Fibroblast of peridontal ligament (primary cell): ENCODE results near the gene USP10.
A peak's percentile ranks its signal among the peaks of the same experiment; 100 is the strongest.

Source experiments
- DNase-seq: peaks from one replicate; pipeline ENCODE4 v3.0.0-alpha.2; 2010; ENCODE audit errors: extremely low read depth

Gene USP10

GRCh38 chr16:84699712-84700445, at the start of gene USP10:
Gene USP10 (plus strand): TSS chr16:84700000. CDS start chr16:84700091, 91 bp downstream.
- DNase-seq, result peak; percentile 49

- DNase-seq, result peak; percentile 43
Measured at GRCh38 chr16:84650062-84650991, 49.5 kb upstream of the USP10 start.

DNA sequence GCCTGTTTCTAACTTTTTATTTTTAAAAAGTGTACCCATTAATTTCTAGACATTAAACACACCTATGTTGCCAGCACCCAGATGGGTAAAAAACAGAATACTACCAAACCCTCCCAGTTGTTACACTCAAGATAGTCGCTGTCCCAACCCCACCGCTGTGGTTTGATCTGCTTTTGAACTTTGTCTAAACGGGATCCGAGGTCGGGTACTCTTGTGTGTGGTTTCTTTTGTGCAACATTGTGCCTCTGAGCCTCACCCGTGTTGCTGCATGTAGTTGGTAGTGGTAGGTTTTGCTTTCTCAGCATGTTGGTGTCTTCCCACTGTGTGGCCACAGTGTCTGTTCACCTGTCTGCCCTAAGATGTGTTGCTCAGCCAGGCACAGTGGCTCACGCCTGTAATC, 47.2 kb upstream of the USP10 start:
- no peak for DNase-seq

- DNase-seq, result no peak
Measured at GRCh38 chr16:84654238-84654637, 45.6 kb upstream of the USP10 start.

DNA sequence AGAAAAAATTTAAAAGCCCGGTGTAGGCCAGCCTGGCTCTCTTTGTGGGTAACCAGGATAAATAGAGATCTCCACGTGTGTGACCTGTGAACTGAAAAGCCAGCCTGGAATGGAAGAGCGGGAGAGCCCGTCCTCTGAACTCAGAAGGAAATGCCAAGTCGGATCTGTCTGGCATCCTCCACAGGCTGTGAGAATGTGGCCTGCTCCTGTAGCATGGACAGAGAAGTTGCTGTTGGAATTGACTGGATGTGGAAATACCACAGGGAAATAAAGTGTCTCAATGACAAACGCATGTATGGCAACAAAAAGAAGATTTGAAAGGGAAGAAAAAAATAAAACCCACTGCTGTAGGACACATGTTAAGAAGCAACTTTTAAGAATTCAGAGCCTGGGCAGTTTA, 44.8 kb upstream of the USP10 start:
- DNase-seq, result no peak

DNA sequence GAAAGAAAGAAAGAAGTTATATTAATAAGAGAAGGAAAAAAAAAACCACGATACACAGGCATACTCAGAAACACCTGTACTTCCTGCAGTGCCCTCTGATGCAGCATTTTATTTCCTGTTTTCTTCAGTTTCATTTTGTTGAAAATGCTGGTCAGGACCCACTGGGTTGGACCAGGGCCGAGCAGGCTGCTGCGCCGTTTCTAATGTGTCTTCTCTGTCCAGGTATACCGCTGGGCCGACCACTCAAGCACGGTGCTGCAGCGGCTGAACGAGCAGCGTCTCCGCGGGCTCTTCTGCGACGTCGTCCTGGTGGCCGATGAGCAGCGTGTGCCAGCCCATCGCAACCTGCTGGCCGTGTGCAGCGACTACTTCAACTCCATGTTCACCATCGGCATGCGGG, 43.2 kb upstream of the USP10 start:
- DNase-seq, result no peak

DNA sequence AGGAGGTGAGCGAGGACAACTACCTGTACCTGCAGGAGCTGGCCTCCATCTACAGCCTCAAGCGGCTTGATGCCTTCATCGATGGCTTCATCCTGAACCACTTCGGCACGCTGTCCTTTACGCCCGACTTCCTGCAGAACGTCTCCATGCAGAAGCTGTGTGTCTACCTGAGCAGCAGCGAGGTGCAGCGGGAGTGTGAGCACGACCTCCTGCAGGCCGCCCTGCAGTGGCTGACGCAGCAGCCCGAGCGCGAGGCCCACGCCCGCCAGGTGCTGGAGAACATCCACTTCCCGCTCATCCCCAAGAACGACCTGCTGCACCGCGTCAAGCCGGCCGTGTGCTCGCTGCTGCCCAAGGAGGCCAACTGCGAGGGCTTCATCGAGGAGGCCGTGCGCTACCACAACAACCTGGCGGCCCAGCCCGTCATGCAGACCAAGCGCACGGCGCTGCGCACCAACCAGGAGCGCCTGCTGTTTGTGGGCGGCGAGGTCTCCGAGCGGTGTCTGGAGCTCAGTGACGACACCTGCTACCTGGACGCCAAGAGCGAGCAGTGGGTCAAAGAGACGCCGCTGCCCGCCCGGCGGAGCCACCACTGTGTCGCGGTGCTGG, 42.5 kb upstream of the USP10 start:
- no peak for DNase-seq

DNA sequence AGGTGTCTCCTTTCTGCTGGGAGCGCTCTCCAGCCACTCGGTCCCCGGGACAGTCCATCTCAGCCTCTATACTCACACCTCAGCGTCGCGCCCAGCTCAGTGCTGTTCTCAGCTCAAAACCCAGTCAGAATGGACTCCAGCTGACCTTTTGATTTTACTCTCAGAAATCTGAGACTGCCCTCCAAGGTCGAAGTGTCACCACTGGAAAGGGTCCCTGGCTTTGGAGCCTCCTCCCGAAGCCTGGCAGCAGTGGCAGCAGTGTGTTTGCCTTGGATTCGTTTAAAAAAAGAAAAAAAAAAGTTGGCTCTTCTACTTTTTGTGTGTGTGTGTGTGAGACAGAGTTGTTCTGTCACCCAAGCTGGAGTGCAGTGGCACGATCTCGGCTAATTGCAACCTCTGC, 41.1 kb upstream of the USP10 start:
- no peak for DNase-seq

DNA sequence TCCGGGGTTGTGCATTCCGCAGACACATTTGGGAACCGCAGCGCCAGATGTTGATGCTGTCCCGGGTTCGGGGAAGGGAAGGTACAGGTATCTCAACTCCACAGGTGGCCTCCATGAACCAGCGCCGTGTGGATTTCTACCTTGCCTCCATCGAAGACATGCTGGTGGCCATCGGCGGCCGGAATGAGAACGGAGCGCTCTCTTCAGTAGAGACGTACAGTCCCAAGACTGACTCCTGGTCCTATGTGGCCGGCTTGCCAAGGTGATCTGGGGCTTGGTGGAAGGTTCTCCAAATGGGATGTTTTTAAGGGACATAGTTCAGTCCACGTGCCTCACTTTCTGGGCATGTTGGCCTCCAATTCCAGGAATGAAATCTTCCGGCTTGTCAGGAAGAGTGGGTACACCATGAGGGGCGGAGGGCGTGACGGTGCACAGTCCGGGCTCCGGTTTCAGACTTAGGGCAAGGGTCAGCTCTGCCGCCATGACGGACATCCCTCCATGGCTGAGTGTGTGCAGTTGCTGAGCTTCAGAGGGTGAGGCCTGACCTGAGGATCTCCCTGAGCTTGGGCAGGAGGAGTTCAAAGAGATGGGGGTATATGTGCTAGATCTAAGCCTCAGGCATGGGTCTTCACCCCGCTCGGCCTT, 40.0 kb upstream of the USP10 start:
- no peak for DNase-seq

DNA sequence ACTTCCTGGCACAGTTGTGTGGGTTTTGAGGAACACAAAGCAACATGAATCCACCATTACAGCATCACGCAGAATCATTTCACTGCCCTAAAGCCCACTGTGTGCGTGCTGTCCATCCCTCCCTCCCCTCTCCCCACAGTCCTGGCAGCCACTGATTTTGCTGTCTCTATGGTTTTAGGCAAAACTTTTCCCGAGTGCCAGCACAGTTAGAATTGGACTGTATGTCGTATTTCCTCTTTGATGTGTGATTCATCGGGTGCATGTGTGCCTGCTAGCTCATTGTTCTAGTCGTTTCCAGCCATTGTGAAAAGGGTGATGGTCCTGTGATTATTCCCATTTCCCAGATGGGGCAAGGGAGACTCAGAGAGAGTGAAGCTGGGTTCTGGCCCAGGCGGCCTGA, 38.8 kb upstream of the USP10 start:
- DNase-seq, result no peak

DNA sequence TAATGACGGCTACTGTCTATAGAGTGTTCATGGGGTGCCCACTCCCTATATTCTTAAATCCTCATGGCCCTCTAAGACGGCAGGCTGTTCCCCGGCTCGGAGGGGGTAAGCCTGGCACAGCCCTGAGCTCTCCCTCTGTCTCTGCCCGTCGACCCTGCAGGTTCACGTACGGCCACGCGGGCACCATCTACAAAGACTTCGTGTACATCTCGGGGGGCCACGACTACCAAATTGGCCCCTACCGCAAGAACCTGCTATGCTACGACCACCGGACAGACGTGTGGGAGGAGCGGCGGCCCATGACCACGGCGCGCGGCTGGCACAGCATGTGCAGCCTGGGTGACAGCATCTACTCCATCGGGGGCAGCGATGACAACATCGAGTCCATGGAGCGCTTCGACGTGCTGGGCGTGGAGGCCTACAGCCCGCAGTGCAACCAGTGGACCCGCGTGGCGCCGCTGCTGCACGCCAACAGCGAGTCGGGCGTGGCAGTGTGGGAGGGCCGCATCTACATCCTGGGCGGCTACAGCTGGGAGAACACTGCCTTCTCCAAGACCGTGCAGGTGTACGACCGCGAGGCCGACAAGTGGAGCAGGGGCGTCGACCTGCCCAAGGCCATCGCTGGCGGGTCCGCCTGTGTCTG, 38.3 kb upstream of the USP10 start:
- no peak for DNase-seq

- DNase-seq, result no peak
Measured at GRCh38 chr16:84662471-84662870, 37.3 kb upstream of the USP10 start.

DNA sequence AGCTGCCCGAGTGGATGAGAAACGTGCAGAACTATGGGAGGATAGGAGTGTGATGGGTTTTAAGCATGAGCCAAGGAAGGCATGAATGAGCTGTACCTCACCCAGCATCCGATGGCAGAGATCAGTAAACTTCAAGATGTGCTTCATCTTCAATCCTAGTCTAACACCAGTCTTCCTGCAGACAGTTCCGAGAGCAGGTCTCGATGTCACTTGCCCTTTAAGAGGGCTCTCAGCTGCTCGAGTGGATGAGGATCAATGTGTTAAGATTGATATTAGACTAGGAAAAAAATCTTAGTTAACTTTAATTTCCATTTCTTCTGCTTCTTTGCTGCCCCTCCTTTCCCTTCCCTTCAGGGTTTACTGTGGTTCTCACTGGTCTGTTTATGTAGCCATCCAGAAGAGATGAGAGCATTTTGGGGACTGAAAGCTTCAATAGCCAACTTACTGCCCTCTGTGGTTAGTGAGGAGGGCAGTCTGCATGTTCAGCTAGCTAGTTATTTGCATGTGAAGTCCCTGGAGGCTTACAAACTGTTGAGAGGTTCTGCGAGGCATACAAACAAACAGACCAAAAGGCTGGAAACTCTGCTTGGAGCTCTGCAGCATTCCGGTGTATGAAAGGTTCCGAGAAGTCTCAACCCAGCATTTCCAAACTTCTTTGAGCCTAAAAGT, 36.2 kb upstream of the USP10 start:
- DNase-seq, result peak; percentile 67

- no peak for DNase-seq
Measured at GRCh38 chr16:84665359-84665758, 34.4 kb upstream of the USP10 start.

GRCh38 chr16:84665843-84666242, 34.0 kb upstream of the USP10 start:
- no peak for DNase-seq

- DNase-seq, result no peak
Measured at GRCh38 chr16:84667600-84668309, 32.0 kb upstream of the USP10 start.

DNA sequence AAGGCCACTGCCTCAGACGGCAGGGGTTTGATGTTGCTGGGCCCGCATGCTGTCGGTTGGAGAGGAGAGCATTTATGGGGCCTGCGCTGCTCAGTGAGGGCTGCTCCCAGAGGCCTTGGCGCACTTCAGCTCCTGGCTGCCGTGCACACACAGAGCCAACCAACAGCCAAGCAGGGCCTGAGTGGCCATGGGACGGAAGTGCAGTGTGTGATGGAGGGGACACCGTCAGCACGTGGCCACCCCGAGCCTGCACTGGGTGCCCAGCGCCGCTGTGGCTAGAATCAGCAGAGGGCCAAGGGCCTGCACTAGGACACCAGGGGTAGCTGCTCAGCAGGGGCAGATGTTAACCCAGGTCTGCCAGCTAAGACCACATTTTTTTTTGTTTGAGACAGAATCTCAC, 29.7 kb upstream of the USP10 start:
- DNase-seq, result no peak

- peak; percentile 64 for DNase-seq
Measured at GRCh38 chr16:84672276-84673202, 27.3 kb upstream of the USP10 start.

DNA sequence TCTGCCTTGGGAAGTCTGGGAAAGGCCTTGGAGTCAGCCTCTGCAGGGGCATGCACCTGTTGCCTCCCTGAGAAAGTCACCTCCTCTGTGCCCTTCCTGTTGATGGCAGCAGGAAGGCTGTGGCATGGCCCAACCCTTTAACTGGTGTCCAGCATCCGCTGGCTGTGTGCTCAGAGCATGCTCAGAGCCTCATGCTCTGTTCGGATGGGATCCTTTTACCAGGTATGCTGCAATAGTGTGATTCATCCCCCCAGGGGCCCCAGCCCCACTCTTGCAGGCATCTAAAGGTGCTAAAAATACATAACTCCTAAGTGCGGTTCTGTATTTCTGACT, 26.6 kb upstream of the USP10 start:
- no peak for DNase-seq
